ENCODE measurements around the gene CPNE5. TPM values are rescaled to one million over a fixed set of nuclear protein-coding genes. Genes with fewer than 3 reads are reported as not detected.

The CPNE5 gene
- total and polyA plus RNA-seq, 9 of the 15 experiments (the other 6 are each of a cell fraction or from before 2014, with no cell fraction given) = 0.14 to 1.0 (median 0.46) TPM; not detected in 2

DNA sequence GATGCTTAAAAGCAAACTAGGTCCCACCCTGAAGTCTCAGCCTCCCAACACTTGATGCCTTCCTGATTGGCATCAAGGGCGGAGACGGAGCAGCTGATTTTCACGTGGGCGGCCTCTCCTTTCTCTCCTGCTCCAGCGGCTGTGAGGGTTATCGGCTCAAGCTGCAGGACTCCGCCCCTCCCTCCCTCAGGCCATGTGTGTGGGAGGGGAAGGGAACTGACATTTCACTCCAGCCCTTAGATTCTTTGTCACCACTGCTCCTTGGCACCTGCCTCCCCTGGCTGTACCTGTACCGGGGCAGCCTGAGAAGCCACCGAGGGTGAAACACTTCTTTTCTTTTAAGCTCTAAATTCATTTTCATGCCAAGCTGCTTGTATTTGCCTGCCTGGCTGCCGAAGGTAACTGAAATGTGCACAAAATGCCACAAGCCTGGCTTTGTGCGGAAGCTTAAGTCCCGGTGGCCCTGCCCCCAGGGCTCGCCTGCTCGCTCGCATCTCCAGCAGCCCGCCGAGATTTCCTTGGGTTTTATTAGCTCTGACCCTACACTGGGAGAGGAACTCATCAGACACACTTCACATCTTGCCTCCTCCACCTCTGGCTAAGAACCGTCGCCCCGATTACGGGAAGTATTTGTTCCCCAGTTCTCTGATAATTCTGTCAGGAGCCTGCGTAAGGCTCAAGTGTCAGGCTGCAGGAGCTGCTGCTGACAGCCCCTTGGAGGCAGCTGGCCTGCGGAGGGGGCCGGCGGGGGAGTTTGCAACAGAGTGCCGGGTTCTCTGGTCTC lies 9.6 kb upstream of the CPNE5 start (continued):
- TF ChIP-seq, protein P1, sequence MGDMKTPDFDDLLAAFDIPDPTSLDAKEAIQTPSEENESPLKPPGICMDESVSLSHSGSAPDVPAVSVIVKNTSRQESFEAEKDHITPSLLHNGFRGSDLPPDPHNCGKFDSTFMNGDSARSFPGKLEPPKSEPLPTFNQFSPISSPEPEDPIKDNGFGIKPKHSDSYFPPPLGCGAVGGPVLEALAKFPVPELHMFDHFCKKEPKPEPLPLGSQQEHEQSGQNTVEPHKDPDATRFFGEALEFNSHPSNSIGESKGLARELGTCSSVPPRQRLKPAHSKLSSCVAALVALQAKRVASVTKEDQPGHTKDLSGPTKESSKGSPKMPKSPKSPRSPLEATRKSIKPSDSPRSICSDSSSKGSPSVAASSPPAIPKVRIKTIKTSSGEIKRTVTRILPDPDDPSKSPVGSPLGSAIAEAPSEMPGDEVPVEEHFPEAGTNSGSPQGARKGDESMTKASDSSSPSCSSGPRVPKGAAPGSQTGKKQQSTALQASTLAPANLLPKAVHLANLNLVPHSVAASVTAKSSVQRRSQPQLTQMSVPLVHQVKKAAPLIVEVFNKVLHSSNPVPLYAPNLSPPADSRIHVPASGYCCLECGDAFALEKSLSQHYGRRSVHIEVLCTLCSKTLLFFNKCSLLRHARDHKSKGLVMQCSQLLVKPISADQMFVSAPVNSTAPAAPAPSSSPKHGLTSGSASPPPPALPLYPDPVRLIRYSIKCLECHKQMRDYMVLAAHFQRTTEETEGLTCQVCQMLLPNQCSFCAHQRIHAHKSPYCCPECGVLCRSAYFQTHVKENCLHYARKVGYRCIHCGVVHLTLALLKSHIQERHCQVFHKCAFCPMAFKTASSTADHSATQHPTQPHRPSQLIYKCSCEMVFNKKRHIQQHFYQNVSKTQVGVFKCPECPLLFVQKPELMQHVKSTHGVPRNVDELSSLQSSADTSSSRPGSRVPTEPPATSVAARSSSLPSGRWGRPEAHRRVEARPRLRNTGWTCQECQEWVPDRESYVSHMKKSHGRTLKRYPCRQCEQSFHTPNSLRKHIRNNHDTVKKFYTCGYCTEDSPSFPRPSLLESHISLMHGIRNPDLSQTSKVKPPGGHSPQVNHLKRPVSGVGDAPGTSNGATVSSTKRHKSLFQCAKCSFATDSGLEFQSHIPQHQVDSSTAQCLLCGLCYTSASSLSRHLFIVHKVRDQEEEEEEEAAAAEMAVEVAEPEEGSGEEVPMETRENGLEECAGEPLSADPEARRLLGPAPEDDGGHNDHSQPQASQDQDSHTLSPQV (IDR thresholded peaks at IDR 0.05) = peak; percentile 60; the same call in 1 of the 2 replicates
- TF ChIP-seq RBBP5 (IDR thresholded peaks at IDR 0.05; ENCODE audit: borderline replicate concordance, insufficient read depth, low read length, poor library complexity, severe bottlenecking) = peak; percentile 31
- TF ChIP-seq MCM2 (IDR thresholded peaks at IDR 0.05; ENCODE audit: low read depth) = no peak
- TF ChIP-seq, protein P2, sequence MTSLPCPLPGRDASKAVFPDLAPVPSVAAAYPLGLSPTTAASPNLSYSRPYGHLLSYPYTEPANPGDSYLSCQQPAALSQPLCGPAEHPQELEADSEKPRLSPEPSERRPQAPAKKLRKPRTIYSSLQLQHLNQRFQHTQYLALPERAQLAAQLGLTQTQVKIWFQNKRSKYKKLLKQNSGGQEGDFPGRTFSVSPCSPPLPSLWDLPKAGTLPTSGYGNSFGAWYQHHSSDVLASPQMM (CRISPR knock-in tag; IDR thresholded peaks at IDR 0.05) = no peak
- no peak for TF ChIP-seq ZNF133 (CRISPR knock-in tag; IDR thresholded peaks at IDR 0.05)
- peak; percentile 26 for TF ChIP-seq HNRNPLL (IDR thresholded peaks at IDR 0.05; ENCODE audit: low read depth, low read length, poor library complexity, severe bottlenecking)
- no peak for TF ChIP-seq CEBPB (tag; IDR thresholded peaks at IDR 0.05)
- TF ChIP-seq, protein P3, sequence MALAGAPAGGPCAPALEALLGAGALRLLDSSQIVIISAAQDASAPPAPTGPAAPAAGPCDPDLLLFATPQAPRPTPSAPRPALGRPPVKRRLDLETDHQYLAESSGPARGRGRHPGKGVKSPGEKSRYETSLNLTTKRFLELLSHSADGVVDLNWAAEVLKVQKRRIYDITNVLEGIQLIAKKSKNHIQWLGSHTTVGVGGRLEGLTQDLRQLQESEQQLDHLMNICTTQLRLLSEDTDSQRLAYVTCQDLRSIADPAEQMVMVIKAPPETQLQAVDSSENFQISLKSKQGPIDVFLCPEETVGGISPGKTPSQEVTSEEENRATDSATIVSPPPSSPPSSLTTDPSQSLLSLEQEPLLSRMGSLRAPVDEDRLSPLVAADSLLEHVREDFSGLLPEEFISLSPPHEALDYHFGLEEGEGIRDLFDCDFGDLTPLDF (CRISPR knock-in tag; IDR thresholded peaks at IDR 0.05) = peak; percentile 19; the same call in 1 of the 2 replicates
- peak; percentile 57; the same call in 1 of the 2 replicates for TF ChIP-seq POLR2AphosphoS5 (IDR thresholded peaks at IDR 0.05; ENCODE audit: control insufficient read depth, insufficient read depth, low read depth, low read length)
- no peak for TF ChIP-seq CHCHD3 (CRISPR knock-in tag; IDR thresholded peaks at IDR 0.05)
- TF ChIP-seq, protein P4, sequence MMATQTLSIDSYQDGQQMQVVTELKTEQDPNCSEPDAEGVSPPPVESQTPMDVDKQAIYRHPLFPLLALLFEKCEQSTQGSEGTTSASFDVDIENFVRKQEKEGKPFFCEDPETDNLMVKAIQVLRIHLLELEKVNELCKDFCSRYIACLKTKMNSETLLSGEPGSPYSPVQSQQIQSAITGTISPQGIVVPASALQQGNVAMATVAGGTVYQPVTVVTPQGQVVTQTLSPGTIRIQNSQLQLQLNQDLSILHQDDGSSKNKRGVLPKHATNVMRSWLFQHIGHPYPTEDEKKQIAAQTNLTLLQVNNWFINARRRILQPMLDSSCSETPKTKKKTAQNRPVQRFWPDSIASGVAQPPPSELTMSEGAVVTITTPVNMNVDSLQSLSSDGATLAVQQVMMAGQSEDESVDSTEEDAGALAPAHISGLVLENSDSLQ (IDR thresholded peaks at IDR 0.05) = peak; percentile 90
- TF ChIP-seq ZNF23 (CRISPR knock-in tag; IDR thresholded peaks at IDR 0.05) = no peak
- no peak for TF ChIP-seq ZNF589 (CRISPR knock-in tag; IDR thresholded peaks at IDR 0.05; ENCODE audit: low read depth)
- TF ChIP-seq HSF4 (CRISPR knock-in tag; IDR thresholded peaks at IDR 0.05; ENCODE audit: borderline replicate concordance) = no peak
- TF ChIP-seq ZNF282 (CRISPR knock-in tag; IDR thresholded peaks at IDR 0.05) = no peak
- no peak for TF ChIP-seq PPARD (CRISPR knock-in tag; IDR thresholded peaks at IDR 0.05)
- TF ChIP-seq, protein P5, sequence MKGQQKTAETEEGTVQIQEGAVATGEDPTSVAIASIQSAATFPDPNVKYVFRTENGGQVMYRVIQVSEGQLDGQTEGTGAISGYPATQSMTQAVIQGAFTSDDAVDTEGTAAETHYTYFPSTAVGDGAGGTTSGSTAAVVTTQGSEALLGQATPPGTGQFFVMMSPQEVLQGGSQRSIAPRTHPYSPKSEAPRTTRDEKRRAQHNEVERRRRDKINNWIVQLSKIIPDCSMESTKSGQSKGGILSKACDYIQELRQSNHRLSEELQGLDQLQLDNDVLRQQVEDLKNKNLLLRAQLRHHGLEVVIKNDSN (CRISPR knock-in tag; IDR thresholded peaks at IDR 0.05) = peak; percentile 73
